ENCODE results near the gene AFF3. TPM values are rescaled to one million over a fixed set of nuclear protein-coding genes. Genes with fewer than 3 reads are reported as not detected.

Gene AFF3
- total and polyA plus RNA-seq, 8 donors = 1.4 to 78.8 (median 14.7) TPM

DNA sequence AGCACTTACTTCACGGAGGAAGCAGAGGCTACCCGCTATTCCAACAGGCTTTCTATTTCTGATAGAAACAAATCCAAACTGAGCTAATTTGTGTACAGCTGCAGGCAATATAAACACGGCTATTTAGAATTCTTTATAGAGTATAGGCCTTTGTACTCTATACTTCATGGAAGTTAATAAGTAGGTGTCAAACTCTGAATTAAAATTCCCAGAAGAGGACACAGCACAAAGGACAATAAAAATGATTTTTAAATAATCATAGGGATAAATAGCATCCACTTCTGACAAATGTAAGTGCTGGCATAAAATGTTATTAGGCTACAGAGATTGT lies 261.5 kb downstream of the AFF3 start:
- H3K9me3 ChIP-seq = no peaks in the 10 kb centered on the region
- no peak for DNase-seq
- no peaks in the 10 kb centered on the region for H3K27me3 ChIP-seq
- no peaks in the 10 kb centered on the region for H3K36me3 ChIP-seq
- H3K4me1 ChIP-seq = peaks cover 6 to 22% (median 11%) of the 10 kb centered on the region in 4 donors
- TF ChIP-seq CTCF (IDR thresholded peaks at IDR 0.05) (no peak), POLR2AphosphoS5 (IDR thresholded peaks at IDR 0.05) (no peak), POLR2A (IDR thresholded peaks at IDR 0.05) (no peak), EP300 (IDR thresholded peaks at IDR 0.05) (no peak)
- no peak overlapping the region for H3K27ac ChIP-seq
- 68 to 78% (median 78%) methylated on average over 3 of the region's 3 CpGs for WGBS, 5 donors
- no peak overlapping the region for H3K4me3 ChIP-seq
- intact Hi-C loops (cut with DNase I; ENCODE audit: low total_unique reads) = no loop called here

- Histone ChIP-seq H3K27ac (no peak overlapping the region), H3K27me3 (no peaks in the 10 kb centered on the region), H3K9me3 (no peaks in the 10 kb centered on the region), H3K4me1 (peaks cover 6 to 22% (median 11%) of the 10 kb centered on the region in 4 donors), H3K4me3 (no peak overlapping the region), H3K36me3 (no peaks in the 10 kb centered on the region)
- DNase-seq = peak in 1 of 2 donors; percentile 14
- intact Hi-C loops (cut with DNase I; ENCODE audit: low total_unique reads) = no loop called here
- 87 to 91% (median 89%) methylated on average over 16 of the region's 16 CpGs for WGBS, 5 donors
- TF ChIP-seq CTCF (IDR thresholded peaks at IDR 0.05) = no peak
- no peak for TF ChIP-seq POLR2AphosphoS5 (IDR thresholded peaks at IDR 0.05)
- no peak for TF ChIP-seq EP300 (IDR thresholded peaks at IDR 0.05)
- TF ChIP-seq POLR2A (IDR thresholded peaks at IDR 0.05) = no peak
Measured at GRCh38 chr2:99880148-99880963, 262.0 kb downstream of the AFF3 start.

DNA sequence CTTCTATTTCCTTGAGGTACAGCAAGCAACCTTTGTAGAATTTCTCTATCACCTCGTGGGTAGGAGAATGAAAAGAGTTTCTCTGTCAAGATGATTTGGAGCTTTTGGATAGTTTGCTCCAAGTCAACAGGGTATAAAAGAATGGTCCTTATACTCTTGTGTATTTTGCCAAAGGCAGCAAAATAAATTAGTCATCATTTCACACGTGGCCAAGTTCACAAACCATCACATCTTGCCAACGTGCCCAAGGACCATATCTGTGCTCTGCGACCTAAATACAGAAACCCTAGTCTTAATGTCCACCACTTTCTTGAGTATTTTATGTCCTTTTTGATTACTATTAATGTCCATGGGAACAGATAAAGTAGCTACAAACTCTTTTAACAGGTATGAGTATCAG lies 262.9 kb downstream of the AFF3 start:
- Histone ChIP-seq H3K27ac (no peak overlapping the region), H3K36me3 (no peaks in the 10 kb centered on the region), H3K4me3 (no peak overlapping the region), H3K9me3 (no peaks in the 10 kb centered on the region), H3K27me3 (no peaks in the 10 kb centered on the region), H3K4me1 (peaks cover 6 to 22% (median 11%) of the 10 kb centered on the region in 4 donors)
- no peak for TF ChIP-seq CTCF (IDR thresholded peaks at IDR 0.05)
- no peak for TF ChIP-seq EP300 (IDR thresholded peaks at IDR 0.05)
- no peak for TF ChIP-seq POLR2A (IDR thresholded peaks at IDR 0.05)
- TF ChIP-seq POLR2AphosphoS5 (IDR thresholded peaks at IDR 0.05) = no peak
- WGBS, 5 donors = 32 to 53% (median 42%) methylated on average over 4 of the region's 4 CpGs
- intact Hi-C loops (cut with DNase I; ENCODE audit: low total_unique reads) = no loop called here
- DNase-seq = no peak

GRCh38 chr2:99878581-99879350 lies 263.6 kb downstream of the AFF3 start:
- no peak overlapping the region for H3K4me3 ChIP-seq
- no peaks in the 10 kb centered on the region for H3K9me3 ChIP-seq
- 67 to 87% (median 84%) methylated on average over 5 of the region's 5 CpGs for WGBS, 5 donors
- DNase-seq = no peak
- H3K36me3 ChIP-seq = peaks cover 0 to 3% (median 0%) of the 10 kb centered on the region in 4 donors
- H3K4me1 ChIP-seq = peaks cover 6 to 22% (median 11%) of the 10 kb centered on the region in 4 donors
- no peaks in the 10 kb centered on the region for H3K27me3 ChIP-seq
- no peak overlapping the region for H3K27ac ChIP-seq
- intact Hi-C loops (cut with DNase I; ENCODE audit: low total_unique reads) = no loop called here
- TF ChIP-seq CTCF (IDR thresholded peaks at IDR 0.05) = no peak
- TF ChIP-seq POLR2AphosphoS5 (IDR thresholded peaks at IDR 0.05) = no peak

All from stomach (tissue), 9 donors.